Cardiac muscle cell (in vitro differentiated cells and primary cell): ENCODE results near the gene EXOSC5. TPM values are rescaled to one million over a fixed set of nuclear protein-coding genes. Genes with fewer than 3 reads are reported as not detected.
"Not testable (repeated sequence)": the region's sequence is repeated elsewhere in the genome, so short reads cannot be mapped to it uniquely, and the experiment has no call there.

ENCODE experiments used
- DNase-seq, 2 donors: peaks; one replicate each; pipeline versions ENCODE4 v3.0.0 to v3.0.0-alpha.2; 2010 to 2017; ENCODE audit warnings: low read depth in 1 of 2, low spot score in 1 of 2
- H3K27ac ChIP-seq: fragments of 200-600 bp; sonication (generic); 2 replicates; pipeline ENCODE4 v1.5.1; 2016
- H3K27me3 ChIP-seq: fragments of 200-600 bp; sonication (generic); 2 replicates; pipeline ENCODE4 v1.6.0; 2016; ENCODE audit warnings: control low read depth
- H3K36me3 ChIP-seq: fragments of 200-600 bp; sonication (generic); 2 replicates; pipeline ENCODE4 v1.5.1; 2016; ENCODE audit warnings: control low read depth
- H3K4me1 ChIP-seq: fragments of 200-600 bp; sonication (generic); 2 replicates; pipeline ENCODE4 v1.8.1; 2017; ENCODE audit warnings: low read depth, mild to moderate bottlenecking, mixed run types
- H3K4me3 ChIP-seq: fragments of 200-600 bp; sonication (generic); 2 replicates; pipeline ENCODE4 v1.5.1; 2016; ENCODE audit warnings: mild to moderate bottlenecking
- H3K9me3 ChIP-seq: fragments of 200-600 bp; sonication (generic); 2 replicates; pipeline ENCODE4 v1.5.1; 2017; ENCODE audit warnings: low read depth, mild to moderate bottlenecking, control low read depth
- polyA plus RNA-seq: library from polyadenylated mRNA; unstranded; fragments of >200 nt; fragmentation: Nextera tagmentation; extraction: Ambion mirVana; gene quantifications from 2 replicates; pipeline ENCODE4 v1.2.1, GENCODE V29; 2016
- total RNA-seq: library from RNA; depleted of rRNA; stranded (reverse); fragments of >200 nt; gene quantifications from 2 replicates; pipeline ENCODE4 v1.2.3, GENCODE V29; 2016
- TF ChIP-seq, protein P1 (sequence below): IDR thresholded peaks from 2 replicates; pipeline ENCODE4 v1.5.1; 2012; ENCODE audit warnings: low read depth, mild to moderate bottlenecking, low read length

Gene EXOSC5
- total and polyA plus RNA-seq, 2 experiments from 2014 or later: 31.4 to 53.0 TPM

DNA sequence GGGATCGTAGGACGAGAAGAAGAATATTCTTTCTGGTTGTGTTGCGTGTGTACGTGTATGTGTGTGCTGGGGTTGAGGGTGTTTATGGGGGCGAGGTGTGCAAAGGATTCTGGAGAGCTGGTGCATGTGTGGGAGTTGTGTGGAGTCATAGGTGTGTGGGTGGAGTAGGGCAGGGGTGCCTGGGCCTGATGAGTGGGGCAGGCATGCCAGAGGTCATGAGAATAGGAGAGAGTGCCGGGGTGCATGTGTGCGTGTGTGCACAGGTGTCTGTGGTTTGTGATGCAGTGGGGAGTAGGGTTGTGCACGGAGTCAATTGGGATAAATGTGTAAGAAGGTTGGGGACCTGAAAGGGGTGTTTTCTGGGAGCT, 20.2 kb downstream of the EXOSC5 start:
- Histone ChIP-seq H3K27ac (no peak overlapping the region), H3K4me1 (no peaks in the 10 kb centered on the region), H3K9me3 (no peaks in the 10 kb centered on the region), H3K4me3 (peak overlapping the region; percentile 58), H3K36me3 (no peaks in the 10 kb centered on the region), H3K27me3 (no peaks in the 10 kb centered on the region)
- TF ChIP-seq, protein P1, sequence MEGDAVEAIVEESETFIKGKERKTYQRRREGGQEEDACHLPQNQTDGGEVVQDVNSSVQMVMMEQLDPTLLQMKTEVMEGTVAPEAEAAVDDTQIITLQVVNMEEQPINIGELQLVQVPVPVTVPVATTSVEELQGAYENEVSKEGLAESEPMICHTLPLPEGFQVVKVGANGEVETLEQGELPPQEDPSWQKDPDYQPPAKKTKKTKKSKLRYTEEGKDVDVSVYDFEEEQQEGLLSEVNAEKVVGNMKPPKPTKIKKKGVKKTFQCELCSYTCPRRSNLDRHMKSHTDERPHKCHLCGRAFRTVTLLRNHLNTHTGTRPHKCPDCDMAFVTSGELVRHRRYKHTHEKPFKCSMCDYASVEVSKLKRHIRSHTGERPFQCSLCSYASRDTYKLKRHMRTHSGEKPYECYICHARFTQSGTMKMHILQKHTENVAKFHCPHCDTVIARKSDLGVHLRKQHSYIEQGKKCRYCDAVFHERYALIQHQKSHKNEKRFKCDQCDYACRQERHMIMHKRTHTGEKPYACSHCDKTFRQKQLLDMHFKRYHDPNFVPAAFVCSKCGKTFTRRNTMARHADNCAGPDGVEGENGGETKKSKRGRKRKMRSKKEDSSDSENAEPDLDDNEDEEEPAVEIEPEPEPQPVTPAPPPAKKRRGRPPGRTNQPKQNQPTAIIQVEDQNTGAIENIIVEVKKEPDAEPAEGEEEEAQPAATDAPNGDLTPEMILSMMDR: no peak
- no peak for DNase-seq

DNA sequence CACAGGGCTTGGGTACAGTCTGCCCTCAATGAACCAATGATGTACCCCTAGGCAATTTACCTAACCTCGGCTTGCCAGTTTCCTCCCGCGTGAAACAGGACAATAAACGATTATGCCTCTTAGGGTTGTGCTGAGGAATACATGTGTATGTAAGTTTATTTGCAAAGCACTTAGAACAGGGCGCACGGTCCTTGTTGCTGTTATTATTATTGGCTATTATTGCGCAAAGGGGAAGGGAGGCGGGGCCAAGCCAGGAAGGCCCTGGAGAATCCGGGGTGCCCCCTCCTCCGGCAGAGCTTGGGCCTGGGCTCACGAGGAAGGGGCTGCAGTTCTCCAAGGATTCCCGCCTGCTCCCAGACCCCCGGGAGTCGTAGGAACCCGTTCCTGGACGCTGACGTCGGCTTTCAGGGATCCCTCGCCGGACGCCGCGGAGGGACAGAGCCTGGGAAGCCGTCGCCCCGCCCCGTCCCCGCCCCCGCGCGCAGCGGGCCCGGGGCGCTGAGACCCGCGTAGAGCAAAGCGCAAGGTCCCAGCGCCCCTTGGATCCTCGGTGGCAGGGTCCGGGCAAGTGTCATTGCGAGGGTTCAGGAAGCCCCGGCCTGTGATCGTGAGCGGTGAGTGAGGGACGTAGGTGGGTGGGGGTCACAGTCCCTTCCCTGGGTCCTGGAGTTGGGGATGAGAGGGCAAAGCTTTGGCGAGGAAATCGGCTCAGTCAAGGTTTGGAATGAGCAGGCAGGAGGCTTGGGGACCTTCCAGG, 20.7 kb downstream of the EXOSC5 start, which contains the start of gene TMEM91:
Gene TMEM91 (plus strand): TSS at position 293 of the 757 bp plus-strand sequence. CDS start 1,777 bp downstream, outside the sequence.
- peak within 1 kb of the TSS; percentile 58 for H3K4me3 ChIP-seq
- H3K36me3 ChIP-seq: no peaks in the 10 kb centered on the region
- H3K27ac ChIP-seq: no peak within 1 kb of the TSS
- TF ChIP-seq, protein P1: no peak
- no peaks in the 10 kb centered on the region for H3K9me3 ChIP-seq
- H3K27me3 ChIP-seq: no peaks in the 10 kb centered on the region
- H3K4me1 ChIP-seq: no peaks in the 10 kb centered on the region
- peak; percentile 44 to 65 for DNase-seq

GRCh38 chr19:41373993-41374392, 23.2 kb downstream of the EXOSC5 start:
- Histone ChIP-seq H3K4me3 (no peak overlapping the region), H3K4me1 (no peaks in the 10 kb centered on the region), H3K27me3 (no peaks in the 10 kb centered on the region), H3K36me3 (no peaks in the 10 kb centered on the region), H3K27ac (no peak overlapping the region), H3K9me3 (no peaks in the 10 kb centered on the region)
- peak in 1 of 2 donors; percentile 97 for DNase-seq
- TF ChIP-seq, protein P1: no peak

- TF ChIP-seq, protein P1: no peak
- H3K36me3 ChIP-seq: no peaks in the 10 kb centered on the region
Measured at GRCh38 chr19:41372501-41372900, 24.7 kb downstream of the EXOSC5 start.

GRCh38 chr19:41371541-41371940, 25.6 kb downstream of the EXOSC5 start:
- no peaks in the 10 kb centered on the region for H3K9me3 ChIP-seq
- H3K4me1 ChIP-seq: no peaks in the 10 kb centered on the region
- TF ChIP-seq, protein P1: no peak
- DNase-seq: no peak
- no peak overlapping the region for H3K27ac ChIP-seq
- no peaks in the 10 kb centered on the region for H3K36me3 ChIP-seq
- H3K27me3 ChIP-seq: no peaks in the 10 kb centered on the region
- no peak overlapping the region for H3K4me3 ChIP-seq

More at GRCh38 chr19:41372501-41372900, 24.7 kb downstream of the EXOSC5 start:
- no peaks in the 10 kb centered on the region for H3K27me3 ChIP-seq
- H3K27ac ChIP-seq: no peak overlapping the region
- no peak overlapping the region for H3K4me3 ChIP-seq
- DNase-seq: no peak
- H3K4me1 ChIP-seq: no peaks in the 10 kb centered on the region
- no peaks in the 10 kb centered on the region for H3K9me3 ChIP-seq

DNA sequence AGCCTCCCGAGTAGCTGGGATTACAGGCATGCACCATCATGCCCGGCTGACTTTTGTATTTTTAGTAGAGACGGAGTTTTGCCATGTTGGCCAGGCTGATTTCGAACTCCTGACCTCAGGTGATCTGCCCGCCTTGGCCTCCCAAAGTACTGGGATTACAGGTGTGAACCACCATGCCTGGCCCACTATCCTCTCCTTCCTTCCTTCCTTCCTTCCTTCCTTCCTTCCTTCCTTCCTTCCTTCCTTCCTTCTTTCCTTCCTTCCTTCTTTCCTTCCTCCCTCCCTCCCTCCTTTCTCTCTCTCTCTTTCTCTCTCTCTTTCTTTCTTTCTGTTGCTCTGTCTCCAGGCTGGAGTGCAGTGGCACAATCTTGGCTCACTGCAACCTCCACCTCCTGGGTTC, 26.0 kb downstream of the EXOSC5 start:
- H3K27ac ChIP-seq, DNase-seq, H3K4me3 ChIP-seq, H3K9me3 ChIP-seq, H3K36me3 ChIP-seq, H3K4me1 ChIP-seq, H3K27me3 ChIP-seq: not testable (repeated sequence)
